GM06990 (cell line): Measurements from ENCODE around the gene S100B.

Experiments
- DNase-seq: peaks from one replicate; pipeline ENCODE4 v3.0.0-alpha.2; 2011; ENCODE audit not compliant: insufficient read length; ENCODE audit errors: extremely low read depth
- H3K27me3 ChIP-seq: replicated peaks from 2 replicates; pipeline ENCODE4 v1.6.0; 2011; ENCODE audit warnings: low read length; ENCODE audit not compliant: control insufficient read depth, insufficient read depth
- H3K36me3 ChIP-seq: 2 replicates; pipeline ENCODE4 v1.5.1; 2011; ENCODE audit warnings: low read length; ENCODE audit not compliant: control insufficient read depth, insufficient read depth
- H3K4me3 ChIP-seq: replicated peaks from 2 replicates; pipeline ENCODE4 v1.5.1; 2011; ENCODE audit warnings: low read depth, mild to moderate bottlenecking, control low read depth, low read length
- CTCF ChIP-seq: IDR thresholded peaks from 2 replicates; pipeline ENCODE4 v1.5.1; 2011; ENCODE audit warnings: low read length, control low read depth, mild to moderate bottlenecking, inconsistent platforms; ENCODE audit not compliant: insufficient read depth, poor library complexity, severe bottlenecking

The S100B gene

GRCh38 chr21:46572850-46573249 lies 32.0 kb downstream of the S100B start:
- H3K36me3 ChIP-seq = peaks cover 4% of the 10 kb centered on the region
- DNase-seq = no peak
- TF ChIP-seq CTCF = no peak
- no peaks in the 10 kb centered on the region for H3K27me3 ChIP-seq
- H3K4me3 ChIP-seq = no peak overlapping the region

DNA sequence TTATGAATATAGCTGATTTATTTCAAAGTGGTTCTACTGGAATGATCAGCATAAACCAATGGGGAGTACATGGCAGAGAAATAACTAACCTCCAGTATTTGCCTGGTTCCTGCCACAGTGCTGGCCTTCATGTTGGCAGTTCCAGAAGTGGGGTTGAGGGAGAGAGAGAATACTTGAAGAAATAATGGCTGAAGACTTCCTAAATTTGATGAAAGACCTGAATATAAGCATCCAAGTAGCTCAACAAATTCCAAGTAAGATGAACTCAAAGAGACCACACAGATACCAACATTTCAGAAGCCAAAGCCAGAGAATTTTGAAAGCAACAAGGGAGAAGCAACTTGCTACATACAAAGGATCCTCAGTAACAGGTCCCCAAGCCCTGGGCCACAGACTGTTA lies 34.3 kb downstream of the S100B start:
- Histone ChIP-seq H3K36me3 (peaks cover 17% of the 10 kb centered on the region), H3K4me3 (no peak overlapping the region), H3K27me3 (no peaks in the 10 kb centered on the region)
- no peak for DNase-seq
- no peak for TF ChIP-seq CTCF

- Histone ChIP-seq H3K36me3 (peaks cover 19% of the 10 kb centered on the region), H3K4me3 (no peak overlapping the region), H3K27me3 (no peaks in the 10 kb centered on the region)
- no peak for DNase-seq
- TF ChIP-seq CTCF = no peak
These were observed 34.8 kb downstream of the S100B start for GRCh38 chr21:46570119-46570518.

- no peak for DNase-seq
- TF ChIP-seq CTCF = no peak
- Histone ChIP-seq H3K36me3 (peaks cover 21% of the 10 kb centered on the region), H3K4me3 (no peak overlapping the region), H3K27me3 (no peaks in the 10 kb centered on the region)
These were observed 35.8 kb downstream of the S100B start for GRCh38 chr21:46569081-46569480.

DNA sequence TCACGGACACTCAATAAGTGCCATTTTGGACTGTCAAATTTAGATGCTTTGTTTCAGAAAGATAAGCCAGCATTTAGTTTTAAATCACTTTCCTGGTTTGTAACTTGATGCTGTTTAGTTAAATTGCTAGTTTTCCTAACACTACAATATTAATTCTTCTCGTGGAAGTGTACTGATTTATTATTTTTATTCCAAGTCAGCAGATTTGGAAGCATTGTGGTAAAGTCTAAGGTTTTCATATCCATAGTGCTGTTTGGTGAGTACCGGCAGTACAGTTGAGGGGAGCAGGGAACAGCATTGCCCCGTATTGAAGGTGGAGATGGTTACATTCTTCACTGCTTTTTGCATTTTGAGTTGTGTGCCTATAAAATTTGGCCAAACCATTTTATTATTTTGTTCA lies 36.3 kb downstream of the S100B start:
- no peaks in the 10 kb centered on the region for H3K27me3 ChIP-seq
- DNase-seq = no peak
- H3K36me3 ChIP-seq = peaks cover 21% of the 10 kb centered on the region
- TF ChIP-seq CTCF = no peak
- H3K4me3 ChIP-seq = no peak overlapping the region

DNA sequence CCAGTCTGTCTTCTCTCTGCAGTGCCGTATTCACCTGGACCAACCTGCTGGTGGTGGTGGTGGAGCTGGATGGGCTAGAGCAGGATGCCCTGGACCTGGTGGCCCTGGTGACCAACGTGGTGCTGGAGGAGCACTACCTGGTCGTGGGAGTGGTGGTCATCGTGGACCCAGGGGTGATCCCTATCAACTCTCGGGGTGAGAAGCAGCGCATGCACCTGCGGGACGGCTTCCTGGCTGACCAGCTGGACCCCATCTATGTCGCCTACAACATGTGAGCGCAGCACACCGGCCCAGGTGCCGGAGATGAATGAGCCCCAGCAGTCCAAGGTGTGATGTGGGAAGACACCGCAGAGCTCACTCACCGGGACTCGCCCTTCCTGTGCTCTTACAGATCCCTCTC lies 37.5 kb downstream of the S100B start:
- TF ChIP-seq CTCF = no peak
- Histone ChIP-seq H3K36me3 (peaks cover 30% of the 10 kb centered on the region), H3K27me3 (no peaks in the 10 kb centered on the region), H3K4me3 (no peak overlapping the region)
- DNase-seq = no peak
